Measurements from ENCODE around the gene GSK3A.

Gene GSK3A

GRCh38 chr19:42193706-42194105, 48.7 kb downstream of the GSK3A start:
- H4K8ac ChIP-seq (ENCODE audit: low read depth, low read length): no peak overlapping the region
- no CpG with 5 or more reads among the region's 3 CpGs for WGBS (ENCODE audit: extremely low coverage, insufficient coverage, low lambda C conversion rate)
- no peak overlapping the region for H3K9ac ChIP-seq (ENCODE audit: low read length)
- H3K4ac ChIP-seq (ENCODE audit: low read depth, low read length): no peak overlapping the region
- H3K27me3 ChIP-seq (ENCODE audit: insufficient read depth, low read length, poor library complexity): no peaks in the 10 kb centered on the region
- H3K79me2 ChIP-seq (ENCODE audit: control insufficient read depth, insufficient read depth, low read length): no peaks in the 10 kb centered on the region
- H3K23ac ChIP-seq (ENCODE audit: low read length): no peak overlapping the region
- H2BK120ac ChIP-seq (ENCODE audit: low read depth, low read length): no peak overlapping the region
- no peak overlapping the region for H2BK5ac ChIP-seq (ENCODE audit: low read length)
- H4K5ac ChIP-seq (ENCODE audit: low read length): no peak overlapping the region
- peaks cover 3% of the 10 kb centered on the region for H3K36me3 ChIP-seq (ENCODE audit: control insufficient read depth, insufficient read depth, low read length)
- peaks cover 2% of the 10 kb centered on the region for H3K4me1 ChIP-seq (ENCODE audit: control insufficient read depth, low read depth, low read length)
- no peak overlapping the region for H3K56ac ChIP-seq (ENCODE audit: low read length)
- no peak for DNase-seq
- H3K27ac ChIP-seq (ENCODE audit: low read depth, low read length): no peak overlapping the region
- H3K4me2 ChIP-seq (ENCODE audit: low read length): no peak overlapping the region
- H3K79me1 ChIP-seq (ENCODE audit: low read length): no peaks in the 10 kb centered on the region
- H2BK15ac ChIP-seq (replicated peaks; ENCODE audit: low read depth): no peak overlapping the region
- H2AK5ac ChIP-seq (ENCODE audit: low read length): no peak overlapping the region
- H3K4me3 ChIP-seq (ENCODE audit: low read length): no peak overlapping the region
- no peak overlapping the region for H3K18ac ChIP-seq (ENCODE audit: low read length)

DNA sequence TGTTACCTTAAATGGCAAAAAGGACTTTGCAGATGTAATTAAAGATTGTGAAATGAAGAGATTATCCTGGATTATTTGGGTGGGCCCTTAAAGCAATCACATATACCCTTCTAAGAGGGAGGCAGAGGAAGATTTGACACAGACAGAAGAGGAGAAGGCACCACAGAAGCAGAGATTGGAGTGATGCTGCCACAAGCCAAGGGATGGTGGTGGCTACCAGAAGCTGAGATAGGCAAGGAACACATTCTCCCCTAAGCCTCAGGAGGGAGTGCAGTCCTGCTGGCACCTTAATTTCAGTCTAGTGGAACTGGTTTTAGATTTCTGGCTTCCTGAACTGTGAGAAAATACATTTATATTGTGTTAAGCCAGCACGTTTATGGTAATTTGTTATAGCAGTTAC, 49.1 kb downstream of the GSK3A start:
- Histone ChIP-seq H3K56ac (ENCODE audit: low read length) (no peak overlapping the region), H3K36me3 (ENCODE audit: control insufficient read depth, insufficient read depth, low read length) (no peaks in the 10 kb centered on the region), H3K4me2 (ENCODE audit: low read length) (no peak overlapping the region), H2BK15ac (replicated peaks; ENCODE audit: low read depth) (no peak overlapping the region), H3K79me1 (ENCODE audit: low read length) (no peaks in the 10 kb centered on the region), H3K4me1 (ENCODE audit: control insufficient read depth, low read depth, low read length) (peaks cover 2% of the 10 kb centered on the region), H3K27ac (ENCODE audit: low read depth, low read length) (no peak overlapping the region), H3K23ac (ENCODE audit: low read length) (no peak overlapping the region), H2BK120ac (ENCODE audit: low read depth, low read length) (no peak overlapping the region), H2BK5ac (ENCODE audit: low read length) (no peak overlapping the region), H4K5ac (ENCODE audit: low read length) (no peak overlapping the region), H4K8ac (ENCODE audit: low read depth, low read length) (no peak overlapping the region), H3K27me3 (ENCODE audit: insufficient read depth, low read length, poor library complexity) (no peaks in the 10 kb centered on the region), H3K79me2 (ENCODE audit: control insufficient read depth, insufficient read depth, low read length) (no peaks in the 10 kb centered on the region), H2AK5ac (ENCODE audit: low read length) (no peak overlapping the region), H3K18ac (ENCODE audit: low read length) (no peak overlapping the region), H3K9ac (ENCODE audit: low read length) (no peak overlapping the region), H3K4me3 (ENCODE audit: low read length) (no peak overlapping the region), H3K4ac (ENCODE audit: low read depth, low read length) (no peak overlapping the region)
- no peak for DNase-seq
- no CpG with 5 or more reads among the region's 1 CpG for WGBS (ENCODE audit: extremely low coverage, insufficient coverage, low lambda C conversion rate)

DNA sequence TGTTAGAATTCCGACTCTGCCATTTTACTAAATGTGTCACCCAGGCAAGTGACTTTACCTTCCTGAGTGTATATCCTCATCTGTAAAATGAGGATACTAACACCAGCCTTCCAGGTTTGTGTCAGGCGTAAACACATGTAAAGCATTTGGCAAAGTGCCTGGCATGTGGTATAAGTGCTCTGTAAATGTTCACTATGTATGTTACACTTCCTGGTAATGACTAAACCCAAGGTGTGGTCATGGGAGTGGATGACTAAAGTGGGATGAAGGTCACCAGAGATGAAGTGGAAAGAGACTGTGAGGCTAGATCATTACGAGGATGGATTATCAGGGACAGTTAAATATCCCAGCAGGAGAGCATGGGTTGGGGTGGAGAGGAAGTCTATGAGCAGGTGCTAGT, 50.5 kb downstream of the GSK3A start:
- no peak for DNase-seq
- H2BK120ac ChIP-seq (ENCODE audit: low read depth, low read length): no peak overlapping the region
- H3K18ac ChIP-seq (ENCODE audit: low read length): no peak overlapping the region

DNA sequence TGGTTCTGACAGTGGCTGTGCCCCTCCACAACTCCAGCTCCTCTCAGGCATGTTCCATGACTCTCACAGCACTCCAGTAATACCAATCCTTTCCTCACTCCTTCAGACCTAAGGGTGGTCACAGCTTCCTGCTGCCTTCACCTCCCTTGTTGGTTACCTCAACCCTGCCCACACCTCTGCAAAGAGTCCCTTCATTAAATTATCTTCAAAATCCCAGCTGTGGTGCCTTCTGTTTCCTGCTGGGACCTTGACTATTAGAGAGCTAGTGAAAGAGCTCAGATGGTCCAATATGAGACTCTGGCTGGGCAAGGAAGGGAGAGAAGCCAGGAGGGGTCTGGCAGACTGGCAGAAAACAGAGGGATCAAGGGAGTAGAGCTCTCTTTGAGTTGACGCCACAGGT, 51.1 kb downstream of the GSK3A start:
- Histone ChIP-seq H4K8ac (ENCODE audit: low read depth, low read length) (no peak overlapping the region), H2BK120ac (ENCODE audit: low read depth, low read length) (no peak overlapping the region), H3K27me3 (ENCODE audit: insufficient read depth, low read length, poor library complexity) (no peaks in the 10 kb centered on the region), H3K4me1 (ENCODE audit: control insufficient read depth, low read depth, low read length) (no peaks in the 10 kb centered on the region), H3K4me3 (ENCODE audit: low read length) (no peak overlapping the region), H2BK15ac (replicated peaks; ENCODE audit: low read depth) (no peak overlapping the region), H3K36me3 (ENCODE audit: control insufficient read depth, insufficient read depth, low read length) (no peaks in the 10 kb centered on the region), H3K9ac (ENCODE audit: low read length) (no peak overlapping the region), H3K4ac (ENCODE audit: low read depth, low read length) (no peak overlapping the region), H3K23ac (ENCODE audit: low read length) (no peak overlapping the region), H3K56ac (ENCODE audit: low read length) (no peak overlapping the region), H3K18ac (ENCODE audit: low read length) (no peak overlapping the region), H3K27ac (ENCODE audit: low read depth, low read length) (no peak overlapping the region), H3K79me1 (ENCODE audit: low read length) (no peaks in the 10 kb centered on the region), H3K79me2 (ENCODE audit: control insufficient read depth, insufficient read depth, low read length) (no peaks in the 10 kb centered on the region), H2BK5ac (ENCODE audit: low read length) (no peak overlapping the region), H3K4me2 (ENCODE audit: low read length) (no peak overlapping the region), H4K5ac (ENCODE audit: low read length) (no peak overlapping the region), H2AK5ac (ENCODE audit: low read length) (no peak overlapping the region)
- no peak for DNase-seq
- WGBS (ENCODE audit: extremely low coverage, insufficient coverage, low lambda C conversion rate): no CpG with 5 or more reads among the region's 1 CpG

More for the DNA sequence above, 50.5 kb downstream of the GSK3A start:
- Histone ChIP-seq H3K9ac (ENCODE audit: low read length) (no peak overlapping the region), H2AK5ac (ENCODE audit: low read length) (no peak overlapping the region), H3K4me3 (ENCODE audit: low read length) (no peak overlapping the region), H3K4ac (ENCODE audit: low read depth, low read length) (no peak overlapping the region), H4K8ac (ENCODE audit: low read depth, low read length) (no peak overlapping the region), H3K79me2 (ENCODE audit: control insufficient read depth, insufficient read depth, low read length) (no peaks in the 10 kb centered on the region), H3K36me3 (ENCODE audit: control insufficient read depth, insufficient read depth, low read length) (no peaks in the 10 kb centered on the region), H3K56ac (ENCODE audit: low read length) (no peak overlapping the region), H2BK5ac (ENCODE audit: low read length) (no peak overlapping the region), H3K4me2 (ENCODE audit: low read length) (no peak overlapping the region), H3K27ac (ENCODE audit: low read depth, low read length) (no peak overlapping the region), H3K4me1 (ENCODE audit: control insufficient read depth, low read depth, low read length) (no peaks in the 10 kb centered on the region), H3K23ac (ENCODE audit: low read length) (no peak overlapping the region), H2BK15ac (replicated peaks; ENCODE audit: low read depth) (no peak overlapping the region), H3K27me3 (ENCODE audit: insufficient read depth, low read length, poor library complexity) (no peaks in the 10 kb centered on the region), H4K5ac (ENCODE audit: low read length) (no peak overlapping the region), H3K79me1 (ENCODE audit: low read length) (no peaks in the 10 kb centered on the region)
- WGBS (ENCODE audit: extremely low coverage, insufficient coverage, low lambda C conversion rate): no CpG with 5 or more reads among the region's 3 CpGs

DNA sequence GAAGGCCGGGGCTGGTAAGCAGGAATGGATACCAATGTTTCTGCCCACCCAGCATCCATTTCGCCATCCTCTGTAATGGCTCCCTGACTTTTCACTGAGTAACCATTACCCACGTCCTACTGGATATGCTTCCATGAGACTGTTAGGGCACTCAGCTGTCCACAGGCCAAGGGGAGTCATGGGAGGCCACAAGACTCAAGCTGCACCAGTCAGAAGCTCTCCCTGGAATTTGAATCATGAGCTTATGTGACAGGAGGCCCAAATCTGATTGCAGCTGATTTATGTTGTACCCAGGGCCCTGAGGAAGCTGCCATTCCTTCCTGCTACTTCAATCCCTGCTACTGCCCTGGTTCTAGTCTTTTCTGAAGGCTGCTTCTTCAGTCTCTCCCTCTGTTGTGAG, 53.3 kb downstream of the GSK3A start:
- DNase-seq: no peak
- H3K79me1 ChIP-seq (ENCODE audit: low read length): no peaks in the 10 kb centered on the region
- H3K18ac ChIP-seq (ENCODE audit: low read length): no peak overlapping the region
- H2AK5ac ChIP-seq (ENCODE audit: low read length): no peak overlapping the region
- H3K27me3 ChIP-seq (ENCODE audit: insufficient read depth, low read length, poor library complexity): no peaks in the 10 kb centered on the region
- no peaks in the 10 kb centered on the region for H3K79me2 ChIP-seq (ENCODE audit: control insufficient read depth, insufficient read depth, low read length)
- H2BK15ac ChIP-seq (replicated peaks; ENCODE audit: low read depth): no peak overlapping the region
- no peaks in the 10 kb centered on the region for H3K36me3 ChIP-seq (ENCODE audit: control insufficient read depth, insufficient read depth, low read length)
- H2BK120ac ChIP-seq (ENCODE audit: low read depth, low read length): no peak overlapping the region
- H2BK5ac ChIP-seq (ENCODE audit: low read length): no peak overlapping the region
- WGBS (ENCODE audit: extremely low coverage, insufficient coverage, low lambda C conversion rate): no CpG with 5 or more reads among the region's 3 CpGs
- H3K9ac ChIP-seq (ENCODE audit: low read length): no peak overlapping the region
- H4K8ac ChIP-seq (ENCODE audit: low read depth, low read length): no peak overlapping the region
- H3K4ac ChIP-seq (ENCODE audit: low read depth, low read length): no peak overlapping the region
- H4K5ac ChIP-seq (ENCODE audit: low read length): no peak overlapping the region
- no peak overlapping the region for H3K27ac ChIP-seq (ENCODE audit: low read depth, low read length)
- H3K56ac ChIP-seq (ENCODE audit: low read length): no peak overlapping the region
- no peaks in the 10 kb centered on the region for H3K4me1 ChIP-seq (ENCODE audit: control insufficient read depth, low read depth, low read length)
- H3K23ac ChIP-seq (ENCODE audit: low read length): no peak overlapping the region
- no peak overlapping the region for H3K4me2 ChIP-seq (ENCODE audit: low read length)
- no peak overlapping the region for H3K4me3 ChIP-seq (ENCODE audit: low read length)

DNA sequence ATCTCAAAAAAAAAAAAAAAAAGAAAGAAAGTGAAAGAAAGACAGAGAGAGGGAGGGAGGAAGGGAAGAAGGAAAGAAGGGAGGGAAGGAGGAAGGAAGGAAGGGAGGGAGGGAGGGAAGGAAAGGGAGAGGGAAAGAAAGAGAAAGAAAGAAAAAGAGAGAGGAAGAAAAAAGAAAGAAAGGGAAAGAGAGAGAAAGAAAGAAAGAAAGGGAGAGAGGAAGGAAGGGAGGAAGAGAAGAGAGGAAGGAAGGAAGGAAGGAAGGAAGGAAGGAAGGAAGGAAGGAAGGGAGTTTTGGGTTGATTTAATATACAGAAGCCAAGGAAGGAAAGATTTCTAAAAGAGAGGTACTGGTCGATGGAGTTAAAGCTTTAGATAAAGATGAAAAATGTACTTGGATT, 53.7 kb downstream of the GSK3A start:
- no peak overlapping the region for H3K56ac ChIP-seq (ENCODE audit: low read length)
- H2BK120ac ChIP-seq (ENCODE audit: low read depth, low read length): no peak overlapping the region
- H4K5ac ChIP-seq (ENCODE audit: low read length): no peak overlapping the region
- H4K8ac ChIP-seq (ENCODE audit: low read depth, low read length): no peak overlapping the region
- H3K9ac ChIP-seq (ENCODE audit: low read length): no peak overlapping the region
- no peak overlapping the region for H3K4ac ChIP-seq (ENCODE audit: low read depth, low read length)
- no peak overlapping the region for H2BK5ac ChIP-seq (ENCODE audit: low read length)
- H3K79me2 ChIP-seq (ENCODE audit: control insufficient read depth, insufficient read depth, low read length): no peaks in the 10 kb centered on the region
- H3K27me3 ChIP-seq (ENCODE audit: insufficient read depth, low read length, poor library complexity): no peaks in the 10 kb centered on the region
- H3K4me1 ChIP-seq (ENCODE audit: control insufficient read depth, low read depth, low read length): no peaks in the 10 kb centered on the region
- no peak overlapping the region for H2AK5ac ChIP-seq (ENCODE audit: low read length)
- WGBS (ENCODE audit: extremely low coverage, insufficient coverage, low lambda C conversion rate): no CpG with 5 or more reads among the region's 1 CpG
- H3K23ac ChIP-seq (ENCODE audit: low read length): no peak overlapping the region
- H3K18ac ChIP-seq (ENCODE audit: low read length): no peak overlapping the region
- no peak overlapping the region for H3K27ac ChIP-seq (ENCODE audit: low read depth, low read length)
- no peak for DNase-seq
- H2BK15ac ChIP-seq (replicated peaks; ENCODE audit: low read depth): no peak overlapping the region
- no peaks in the 10 kb centered on the region for H3K36me3 ChIP-seq (ENCODE audit: control insufficient read depth, insufficient read depth, low read length)
- H3K79me1 ChIP-seq (ENCODE audit: low read length): no peaks in the 10 kb centered on the region
- no peak overlapping the region for H3K4me3 ChIP-seq (ENCODE audit: low read length)
- H3K4me2 ChIP-seq (ENCODE audit: low read length): no peak overlapping the region
